HS-5 (cell line): Measurements from ENCODE around the gene TK2.
"Not testable (repeated sequence)": the region's sequence is repeated elsewhere in the genome, so short reads cannot be mapped to it uniquely, and the experiment has no call there.

ENCODE experiments used
- DNase-seq: peaks from one replicate; pipeline ENCODE4 v3.0.0-alpha.2; 2012; ENCODE audit warnings: low read depth

The TK2 gene

GRCh38 chr16:66519482-66520373, 30.2 kb downstream of the TK2 start:
- no peak for DNase-seq

GRCh38 chr16:66517586-66518263, 32.2 kb downstream of the TK2 start:
- no peak for DNase-seq

GRCh38 chr16:66516808-66517585, 32.9 kb downstream of the TK2 start:
- DNase-seq = peak; percentile 95

GRCh38 chr16:66516509-66516807, 33.5 kb downstream of the TK2 start:
- no peak for DNase-seq

GRCh38 chr16:66515596-66516508, 34.1 kb downstream of the TK2 start:
- DNase-seq = no peak

GRCh38 chr16:66514980-66515595, 34.8 kb downstream of the TK2 start:
- DNase-seq = not testable (repeated sequence)

- DNase-seq = not testable (repeated sequence)
Observed at GRCh38 chr16:66514391-66514790, 35.5 kb downstream of the TK2 start.

GRCh38 chr16:66513111-66513723, 36.7 kb downstream of the TK2 start:
- no peak for DNase-seq

- DNase-seq = no peak
Observed at GRCh38 chr16:66512272-66513110, 37.4 kb downstream of the TK2 start.

GRCh38 chr16:66511602-66512271, 38.2 kb downstream of the TK2 start:
- DNase-seq = peak; percentile 76

GRCh38 chr16:66510711-66511601, 39.0 kb downstream of the TK2 start:
- DNase-seq = no peak

- no peak for DNase-seq
Observed at GRCh38 chr16:66510298-66510697, 39.6 kb downstream of the TK2 start.

GRCh38 chr16:66509576-66509975, 40.3 kb downstream of the TK2 start:
- no peak for DNase-seq

- no peak for DNase-seq
Observed at GRCh38 chr16:66508914-66509496, 40.9 kb downstream of the TK2 start.

GRCh38 chr16:66508248-66508913, 41.5 kb downstream of the TK2 start:
- DNase-seq = no peak

- no peak for DNase-seq
Observed at GRCh38 chr16:66507731-66508239, 42.1 kb downstream of the TK2 start.

GRCh38 chr16:66503612-66504011, 46.3 kb downstream of the TK2 start:
- no peak for DNase-seq
